GM13977 (cell line): ENCODE data around the gene SLC10A3.

Source experiments
- DNase-seq: peaks from one replicate; pipeline ENCODE4 v3.0.0; 2012; ENCODE audit warnings: low spot score
- CTCF ChIP-seq: IDR thresholded peaks from 2 replicates; pipeline ENCODE4 v1.5.1; 2012; ENCODE audit warnings: mild to moderate bottlenecking, control low read depth; ENCODE audit not compliant: insufficient read depth; ENCODE audit errors: extremely low read depth, missing control alignments
- in situ Hi-C: fragments of 300-500 bp; cut with MboI; formaldehyde crosslinking; loops from one replicate; pipeline ENCODE4 v1.12.0; 2022; ENCODE audit warnings: low sequenced_read_pairs, low pct_unique_long_range_greater_than_20kb, mixed read lengths, inconsistent platforms; ENCODE audit not compliant: unreplicated experiment

SLC10A3 gene

GRCh38 chrX:154477891-154478477, 12.4 kb downstream of the SLC10A3 start:
- no peak for TF ChIP-seq CTCF
- in situ Hi-C loops = no loop called here
- DNase-seq = no peak

- in situ Hi-C loops = no loop called here
- no peak for TF ChIP-seq CTCF
- no peak for DNase-seq
Measured at GRCh38 chrX:154476821-154477220, 13.6 kb downstream of the SLC10A3 start.

- in situ Hi-C loops = no loop called here
- DNase-seq = no peak
- TF ChIP-seq CTCF = no peak
Measured at GRCh38 chrX:154473683-154474082, 16.7 kb downstream of the SLC10A3 start.

- no peak for TF ChIP-seq CTCF
- DNase-seq = no peak
- in situ Hi-C loops = no loop called here
Measured at GRCh38 chrX:154472685-154473632, 17.5 kb downstream of the SLC10A3 start.

DNA sequence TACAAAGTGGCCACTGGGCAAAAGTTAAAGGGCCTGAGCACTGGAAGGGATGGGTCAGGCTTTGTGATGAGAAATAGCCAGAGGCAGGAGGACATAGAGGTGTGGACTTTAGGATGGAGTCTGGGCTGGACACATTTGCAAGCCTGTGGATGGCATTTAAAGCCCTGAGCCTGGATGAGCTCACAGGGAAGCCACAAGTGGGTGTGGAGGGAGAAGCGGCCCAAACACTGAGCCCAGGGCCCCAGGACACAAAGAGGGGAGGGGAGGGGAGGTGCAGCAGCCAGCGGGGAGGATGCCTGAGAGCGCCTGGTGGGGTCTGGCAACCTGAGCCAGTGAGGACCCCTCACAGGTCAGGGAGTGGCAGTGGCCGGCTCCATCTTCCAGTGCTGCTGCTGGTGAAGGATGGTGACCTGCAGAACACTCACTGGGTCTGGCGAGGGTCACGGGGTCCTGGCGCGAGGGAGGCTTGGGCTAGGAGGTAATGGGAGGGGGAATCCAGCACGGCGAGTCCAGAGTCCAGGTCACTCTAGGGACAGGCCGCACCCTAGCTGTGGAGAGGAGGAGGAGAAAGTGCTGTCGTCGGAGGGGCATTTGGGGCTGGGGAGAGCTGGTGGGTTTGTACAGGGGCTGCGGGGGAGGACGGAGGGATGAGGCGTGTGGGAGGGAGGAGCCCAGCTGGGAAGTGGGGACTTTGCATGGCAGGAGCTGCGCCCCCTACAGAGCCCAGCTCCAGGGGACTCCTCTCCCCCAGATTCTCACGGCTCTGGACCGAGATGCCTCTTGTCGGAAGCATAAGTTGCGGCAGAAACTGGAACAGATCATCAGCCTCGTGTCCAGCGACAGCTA, 18.4 kb downstream of the SLC10A3 start:
- in situ Hi-C loops = no loop called here
- no peak for TF ChIP-seq CTCF
- no peak for DNase-seq

GRCh38 chrX:154470914-154471568, 19.4 kb downstream of the SLC10A3 start:
- no peak for DNase-seq
- in situ Hi-C loops = no loop called here
- no peak for TF ChIP-seq CTCF
